HG03196 (cell line): Measurements from ENCODE around the gene PKLR.
A peak's percentile ranks its signal among the peaks of the same experiment; 100 is the strongest.
"Not testable (repeated sequence)": the region's sequence is repeated elsewhere in the genome, so short reads cannot be mapped to it uniquely, and the experiment has no call there.

Experiments
- ATAC-seq: cut with Tn5 transposase; IDR thresholded peaks from one replicate; pipeline ENCODE4 v1.9.1; 2021; ENCODE audit not compliant: unreplicated experiment

The PKLR gene

GRCh38 chr1:155301342-155301841 lies at the start of gene PKLR:
TSS of gene PKLR (minus strand) at chr1:155301438. CDS start at chr1:155301395, 43 bp downstream.
- ATAC-seq = no peak

- ATAC-seq = no peak
Measured at GRCh38 chr1:155342842-155343241, 41.6 kb upstream of the PKLR start.

GRCh38 chr1:155339515-155340097 lies 38.4 kb upstream of the PKLR start:
- ATAC-seq = no peak

- no peak for ATAC-seq
Measured at GRCh38 chr1:155334962-155335361, 33.7 kb upstream of the PKLR start.

GRCh38 chr1:155329980-155330598 lies 28.9 kb upstream of the PKLR start:
- no peak for ATAC-seq

GRCh38 chr1:155328856-155329255 lies 27.6 kb upstream of the PKLR start:
- ATAC-seq = not testable (repeated sequence)

GRCh38 chr1:155327981-155328380 lies 26.7 kb upstream of the PKLR start:
- ATAC-seq = no peak

- ATAC-seq = no peak
Measured at GRCh38 chr1:155326631-155327037, 25.4 kb upstream of the PKLR start.

GRCh38 chr1:155326020-155326526 lies 24.8 kb upstream of the PKLR start:
- ATAC-seq = no peak

GRCh38 chr1:155325603-155325893 lies 24.3 kb upstream of the PKLR start:
- ATAC-seq = no peak

GRCh38 chr1:155324717-155325602 lies 23.7 kb upstream of the PKLR start:
- ATAC-seq = no peak

- peak; percentile 50 for ATAC-seq
Measured at GRCh38 chr1:155324037-155324716, 22.9 kb upstream of the PKLR start.

GRCh38 chr1:155323729-155324036 lies 22.4 kb upstream of the PKLR start:
- ATAC-seq = peak; percentile 41

GRCh38 chr1:155322953-155323728 lies 21.9 kb upstream of the PKLR start:
- ATAC-seq = no peak

- ATAC-seq = no peak
Measured at GRCh38 chr1:155322571-155322952, 21.3 kb upstream of the PKLR start.

- no peak for ATAC-seq
Measured at GRCh38 chr1:155321639-155322503, 20.6 kb upstream of the PKLR start.

- ATAC-seq = no peak
Measured at GRCh38 chr1:155320661-155321617, 19.7 kb upstream of the PKLR start, which contains the start of gene RUSC1. TSS of gene RUSC1 (plus strand) at chr1:155320894. CDS start at chr1:155321774, 880 bp downstream.

- ATAC-seq = no peak
Measured at GRCh38 chr1:155320252-155320651, 19.0 kb upstream of the PKLR start.
